ENCODE measurements around the gene SEMA3D.

- TF ChIP-seq CTCF (IDR thresholded peaks at IDR 0.05; ENCODE audit: low read depth, low read length) (no peak), EZH2phosphoT487 (IDR thresholded peaks at IDR 0.05; ENCODE audit: low read depth) (no peak)
Observed at GRCh38 chr7:85022064-85022697, 164.7 kb downstream of the SEMA3D start.
